DND-41 (cell line): ENCODE results near the gene CYP4B1.
"Not testable (repeated sequence)": the region's sequence is repeated elsewhere in the genome, so short reads cannot be mapped to it uniquely, and the experiment has no call there.

Source experiments
- ATAC-seq: fragments of 200-7000 bp; cut with Tn5 transposase; 3 replicates; pipeline ENCODE4 v1.9.1; 2021; ENCODE audit warnings: low read depth; ENCODE audit not compliant: insufficient read depth
- DNase-seq: peaks from one replicate; pipeline ENCODE4 v3.0.0-alpha.2; 2020
- H2AFZ ChIP-seq: 2 replicates; pipeline ENCODE4 v1.6.0; 2012; ENCODE audit warnings: low read depth, low read length
- H3K27ac ChIP-seq: 2 replicates; pipeline ENCODE4 v1.5.1; 2012; ENCODE audit warnings: low read length, inconsistent platforms
- H3K27me3 ChIP-seq: fragments of 200-600 bp; sonication (generic); 2 replicates; pipeline ENCODE4 v1.6.0; 2012; ENCODE audit warnings: low read length, mild to moderate bottlenecking, inconsistent platforms; ENCODE audit not compliant: insufficient read depth, poor library complexity
- H3K36me3 ChIP-seq: 2 replicates; pipeline ENCODE4 v1.5.1; 2012; ENCODE audit warnings: low read length, inconsistent platforms; ENCODE audit not compliant: insufficient read depth
- H3K4me1 ChIP-seq: 2 replicates; pipeline ENCODE4 v1.5.1; 2012; ENCODE audit warnings: mild to moderate bottlenecking, low read length; ENCODE audit not compliant: insufficient read depth
- H3K4me2 ChIP-seq: 2 replicates; pipeline ENCODE4 v1.6.0; 2012; ENCODE audit warnings: mild to moderate bottlenecking, moderate library complexity, low read length, inconsistent platforms; ENCODE audit not compliant: insufficient read depth
- H3K4me3 ChIP-seq, 2 experiments: fragments of 200-600 bp in 1 of 2; shearing (Covaris generic) in 1 of 2; 2 replicates each; pipeline ENCODE4 v1.5.1; 2012 to 2016; ENCODE audit warnings: inconsistent platforms in 2 of 2, low read length in 2 of 2, mild to moderate bottlenecking in 2 of 2, low read depth in 1 of 2, moderate library complexity in 1 of 2
- H3K79me2 ChIP-seq: 2 replicates; pipeline ENCODE4 v1.6.0; 2012; ENCODE audit warnings: low read length, inconsistent platforms; ENCODE audit not compliant: insufficient read depth
- H3K9ac ChIP-seq: 2 replicates; pipeline ENCODE4 v1.6.0; 2012; ENCODE audit warnings: low read depth, mild to moderate bottlenecking, inconsistent platforms, low read length, moderate library complexity
- H3K9me3 ChIP-seq: 2 replicates; pipeline ENCODE4 v1.5.1; 2012; ENCODE audit warnings: low read length, moderate library complexity, mild to moderate bottlenecking, inconsistent platforms; ENCODE audit not compliant: insufficient read depth, severe bottlenecking
- H4K20me1 ChIP-seq: 2 replicates; pipeline ENCODE4 v1.6.0; 2012; ENCODE audit warnings: low read length; ENCODE audit not compliant: insufficient read depth
- CTCF ChIP-seq: IDR thresholded peaks from 2 replicates; pipeline ENCODE4 v1.5.1; 2012; ENCODE audit warnings: borderline replicate concordance, low read length, moderate library complexity, mild to moderate bottlenecking; ENCODE audit not compliant: poor library complexity, severe bottlenecking; ENCODE audit errors: extremely low read depth
- EZH2 ChIP-seq: IDR thresholded peaks from 3 replicates; pipeline ENCODE4 v1.6.1; 2012; ENCODE audit warnings: borderline replicate concordance, low read depth, mild to moderate bottlenecking, moderate library complexity, low read length, inconsistent platforms; ENCODE audit not compliant: severe bottlenecking

The CYP4B1 gene

GRCh38 chr1:46820560-46821060 is 21.8 kb downstream of the CYP4B1 start:
- H4K20me1 ChIP-seq = no peaks in the 10 kb centered on the region
- H3K36me3 ChIP-seq = no peaks in the 10 kb centered on the region
- no peak overlapping the region for H2AFZ ChIP-seq
- no peak overlapping the region for H3K27ac ChIP-seq
- no peak overlapping the region for H3K9ac ChIP-seq
- no peaks in the 10 kb centered on the region for H3K79me2 ChIP-seq
- no peak overlapping the region for H3K4me2 ChIP-seq
- ATAC-seq (no peak), DNase-seq (no peak)
- H3K27me3 ChIP-seq = no peaks in the 10 kb centered on the region
- H3K4me1 ChIP-seq = no peaks in the 10 kb centered on the region
- H3K9me3 ChIP-seq = no peaks in the 10 kb centered on the region
- no peak overlapping the region for H3K4me3 ChIP-seq
- no peak for TF ChIP-seq CTCF
- no peak for TF ChIP-seq EZH2

GRCh38 chr1:46822248-46822826 is 23.5 kb downstream of the CYP4B1 start:
- Histone ChIP-seq H2AFZ (no peak overlapping the region), H3K4me1 (no peaks in the 10 kb centered on the region), H3K27ac (no peak overlapping the region), H3K27me3 (no peaks in the 10 kb centered on the region), H3K36me3 (no peaks in the 10 kb centered on the region), H3K4me3 (no peak overlapping the region), H3K79me2 (no peaks in the 10 kb centered on the region), H3K4me2 (no peak overlapping the region), H4K20me1 (no peaks in the 10 kb centered on the region), H3K9ac (no peak overlapping the region), H3K9me3 (no peaks in the 10 kb centered on the region)
- ATAC-seq = no peak
- TF ChIP-seq CTCF (no peak), EZH2 (no peak)
- no peak for DNase-seq

GRCh38 chr1:46823151-46823550 is 24.3 kb downstream of the CYP4B1 start:
- no peaks in the 10 kb centered on the region for H3K79me2 ChIP-seq
- H3K9ac ChIP-seq = no peak overlapping the region
- no peaks in the 10 kb centered on the region for H3K36me3 ChIP-seq
- no peak overlapping the region for H3K27ac ChIP-seq
- no peak for TF ChIP-seq CTCF
- TF ChIP-seq EZH2 = no peak
- H2AFZ ChIP-seq = no peak overlapping the region
- no peak overlapping the region for H3K4me2 ChIP-seq
- no peaks in the 10 kb centered on the region for H3K4me1 ChIP-seq
- no peak for DNase-seq
- no peaks in the 10 kb centered on the region for H4K20me1 ChIP-seq
- no peaks in the 10 kb centered on the region for H3K27me3 ChIP-seq
- ATAC-seq = no peak
- no peak overlapping the region for H3K4me3 ChIP-seq
- no peaks in the 10 kb centered on the region for H3K9me3 ChIP-seq

- H3K27me3 ChIP-seq, H3K9me3 ChIP-seq, H3K4me2 ChIP-seq, H3K36me3 ChIP-seq, H3K27ac ChIP-seq, H3K4me3 ChIP-seq, H3K4me1 ChIP-seq, H3K9ac ChIP-seq, H4K20me1 ChIP-seq, H2AFZ ChIP-seq, ATAC-seq, H3K79me2 ChIP-seq, DNase-seq: not testable (repeated sequence)
Observed at GRCh38 chr1:46826892-46827291, 28.0 kb downstream of the CYP4B1 start.
